GM18867 (cell line): ENCODE measurements around the gene MAP7.
"Not testable (repeated sequence)": the region's sequence is repeated elsewhere in the genome, so short reads cannot be mapped to it uniquely, and the experiment has no call there.

ENCODE experiments used
- ATAC-seq: cut with Tn5 transposase; IDR thresholded peaks from one replicate; pipeline ENCODE4 v1.9.1; 2021; ENCODE audit warnings: mild to moderate bottlenecking, moderate library complexity; ENCODE audit not compliant: unreplicated experiment

The MAP7 gene

DNA sequence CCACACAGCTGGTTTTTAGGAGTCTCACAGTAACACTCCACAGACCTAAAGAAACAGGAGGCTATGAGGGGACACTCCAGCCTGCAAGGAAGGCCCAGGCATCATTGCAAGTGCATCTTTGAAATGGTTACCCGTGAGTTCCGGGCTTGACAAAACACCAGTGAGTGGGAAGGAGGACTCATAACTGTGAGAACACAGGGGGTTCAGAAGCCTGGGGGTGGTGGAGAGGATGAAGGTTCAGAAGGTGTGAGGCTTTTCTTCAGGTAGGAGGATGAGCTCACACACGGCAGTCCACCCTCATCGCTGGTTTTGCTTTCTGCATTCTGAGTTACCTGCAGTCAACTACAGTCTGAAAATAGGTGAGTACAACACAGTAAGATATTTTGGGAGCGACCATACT is 39.9 kb downstream of the MAP7 start:
- no peak for ATAC-seq

DNA sequence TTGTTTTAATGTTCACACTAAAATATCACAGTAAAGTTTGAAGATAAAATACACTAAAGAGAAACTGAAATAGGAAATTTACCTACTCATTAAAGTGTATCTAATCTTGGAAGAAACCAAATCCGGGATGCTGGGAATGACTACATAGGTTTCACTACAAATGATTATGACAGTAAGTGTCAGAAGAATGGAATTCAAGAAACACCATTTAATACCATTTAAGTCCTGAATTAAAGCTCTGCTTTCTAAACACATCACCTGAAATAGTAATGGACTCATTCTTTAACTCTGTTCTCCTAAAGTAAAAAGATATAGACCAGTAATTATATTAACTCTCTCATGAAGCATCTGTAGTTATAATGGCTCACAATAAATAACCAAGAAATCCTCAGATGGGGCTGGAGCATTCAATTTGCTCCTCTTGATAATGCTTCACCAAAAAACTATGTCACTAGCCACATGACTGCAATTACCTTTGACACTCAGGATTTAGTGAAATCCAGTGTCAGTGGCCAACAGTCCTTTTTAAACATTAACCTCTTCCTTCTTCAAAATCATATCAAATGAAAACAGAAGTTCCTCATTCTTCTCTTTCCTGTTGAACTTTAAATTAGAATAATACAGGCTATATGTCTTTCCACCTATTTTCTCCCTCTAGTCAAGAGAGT is 41.4 kb downstream of the MAP7 start:
- ATAC-seq, result no peak

DNA sequence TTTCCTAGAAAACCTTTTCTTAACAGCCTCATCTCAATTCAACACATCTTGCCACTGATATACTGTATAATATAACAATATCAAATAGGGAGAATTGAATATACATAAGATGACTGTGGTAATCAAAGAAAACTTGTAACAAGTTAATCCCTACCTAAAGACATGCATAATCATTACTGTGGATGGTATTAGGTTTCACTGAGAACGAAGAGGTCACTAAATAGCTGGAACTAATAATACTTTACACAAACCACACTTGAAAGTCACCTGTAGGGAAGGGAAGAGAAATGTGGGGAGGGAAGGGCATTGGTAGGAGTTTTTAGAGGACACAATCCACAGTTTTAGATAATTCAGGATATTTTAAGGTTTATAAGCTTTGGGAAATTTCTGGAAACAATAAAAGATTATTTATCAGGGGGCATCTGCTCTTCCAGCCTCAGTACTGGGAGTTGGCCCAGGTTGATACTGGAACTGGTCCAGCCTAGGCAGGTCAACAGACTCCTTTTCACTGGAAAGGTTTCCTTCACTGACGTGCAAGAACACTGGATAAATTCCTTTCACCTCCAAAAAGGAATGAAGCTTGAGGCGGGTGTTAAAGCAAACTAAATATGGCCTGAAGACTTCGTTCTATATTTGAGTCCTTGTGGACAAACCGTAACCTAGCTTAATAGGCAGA is 44.0 kb downstream of the MAP7 start:
- no peak for ATAC-seq

DNA sequence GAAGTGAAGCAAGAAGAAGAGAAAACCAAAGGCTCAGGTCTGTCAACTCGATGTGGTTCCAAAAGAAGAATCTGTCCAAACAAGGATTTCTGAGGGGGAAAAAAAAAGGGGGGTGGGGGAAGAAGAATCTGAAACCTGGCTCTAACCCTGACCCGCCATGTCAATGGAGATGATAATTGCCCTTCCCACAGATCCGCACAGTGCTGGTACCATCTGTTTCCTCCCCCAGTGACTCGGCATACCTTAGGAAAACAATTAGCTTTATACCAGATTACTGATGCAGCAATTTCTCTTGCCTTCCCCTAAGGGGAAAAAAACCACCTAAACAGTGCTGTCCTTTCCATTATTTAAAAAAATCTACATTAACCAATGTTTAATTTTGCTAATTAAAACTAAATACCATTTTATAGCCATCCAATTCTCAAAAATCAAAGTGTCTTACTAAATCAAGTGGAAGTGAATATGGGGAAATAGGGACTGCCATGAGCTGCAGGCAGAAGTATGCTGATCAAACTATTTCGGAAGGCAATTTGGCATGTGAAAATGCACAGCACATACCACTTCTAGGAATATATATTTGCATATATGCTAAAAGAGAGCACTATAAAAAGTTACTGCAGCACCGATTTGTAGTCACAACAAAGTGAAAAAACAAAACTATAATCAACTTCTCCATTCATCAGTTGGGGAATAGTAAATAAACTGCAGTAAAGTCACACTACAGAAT is 46.8 kb downstream of the MAP7 start:
- ATAC-seq, result no peak

DNA sequence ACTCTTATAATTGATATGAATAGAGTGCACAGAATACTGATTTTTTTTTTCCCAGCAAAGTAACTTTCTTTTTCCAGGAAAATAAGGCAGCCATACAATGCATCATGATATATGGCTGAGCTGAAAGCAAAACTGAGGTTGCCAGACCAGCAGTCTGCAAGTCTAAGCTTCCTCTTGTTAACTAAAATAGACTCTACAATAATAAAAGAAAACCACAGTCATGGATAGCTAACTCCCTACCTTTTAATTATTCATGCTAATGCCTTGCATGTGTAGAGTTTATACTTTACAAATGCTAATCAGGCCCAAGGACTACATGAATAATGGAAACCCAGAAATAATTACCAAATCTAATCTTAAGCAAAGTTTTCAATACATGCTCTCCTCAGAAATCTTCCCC is 47.4 kb downstream of the MAP7 start:
- ATAC-seq, result no peak

DNA sequence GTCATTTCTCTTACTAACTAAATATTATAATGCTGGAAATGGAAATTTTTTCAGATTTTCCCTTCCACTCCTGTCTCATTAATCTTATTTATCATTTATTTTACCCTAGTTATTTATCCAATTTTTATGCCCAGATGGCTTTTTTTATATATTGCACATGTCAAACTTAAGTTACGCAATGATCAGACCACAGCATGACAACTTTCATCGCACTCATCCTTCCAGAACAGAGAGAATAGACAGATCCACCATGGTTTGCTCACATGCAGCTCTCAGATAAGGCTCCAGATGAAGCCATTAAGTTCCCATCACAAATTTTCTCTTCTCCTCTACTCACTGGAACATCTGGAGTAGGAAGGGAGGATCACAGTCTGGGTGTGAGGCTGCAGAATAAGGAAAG is 48.7 kb downstream of the MAP7 start:
- no peak for ATAC-seq

DNA sequence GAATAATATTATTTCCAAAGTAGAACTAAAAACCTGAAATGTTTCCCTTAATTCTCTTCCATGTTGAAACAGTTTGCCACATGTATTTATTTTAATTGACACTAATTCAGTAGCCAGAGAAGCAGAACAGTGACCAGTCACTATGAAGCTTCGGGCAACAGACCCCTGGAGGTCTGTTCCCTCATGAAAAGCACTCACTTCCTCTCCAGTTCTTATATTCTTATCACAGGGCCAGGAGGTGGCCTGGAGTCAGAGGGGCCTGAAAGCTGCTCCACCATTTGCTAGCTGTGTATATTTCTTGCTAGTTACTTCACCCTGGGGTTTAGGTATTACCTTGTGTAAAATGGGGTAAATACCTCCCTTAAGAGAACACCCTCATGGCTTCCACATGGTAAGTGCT is 49.1 kb downstream of the MAP7 start:
- no peak for ATAC-seq

DNA sequence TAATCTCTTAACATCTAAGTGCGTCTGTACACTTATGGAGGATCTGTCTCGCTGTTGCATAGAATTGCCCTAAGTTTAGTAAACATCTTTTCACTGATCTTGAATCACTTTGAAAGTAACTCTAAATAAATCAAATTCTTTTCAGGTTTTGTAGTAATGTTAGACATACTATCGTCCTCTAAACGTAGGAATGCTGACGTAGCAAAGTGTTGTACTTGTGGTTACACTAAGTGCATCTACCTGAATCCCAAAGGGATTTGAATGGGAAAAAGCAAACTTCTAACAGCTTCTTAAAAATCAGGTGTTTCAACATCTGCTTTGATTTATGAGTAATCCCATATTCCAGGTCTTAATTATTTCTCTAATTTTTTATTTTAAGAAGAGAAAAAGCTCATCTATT is 49.8 kb downstream of the MAP7 start:
- no peak for ATAC-seq

DNA sequence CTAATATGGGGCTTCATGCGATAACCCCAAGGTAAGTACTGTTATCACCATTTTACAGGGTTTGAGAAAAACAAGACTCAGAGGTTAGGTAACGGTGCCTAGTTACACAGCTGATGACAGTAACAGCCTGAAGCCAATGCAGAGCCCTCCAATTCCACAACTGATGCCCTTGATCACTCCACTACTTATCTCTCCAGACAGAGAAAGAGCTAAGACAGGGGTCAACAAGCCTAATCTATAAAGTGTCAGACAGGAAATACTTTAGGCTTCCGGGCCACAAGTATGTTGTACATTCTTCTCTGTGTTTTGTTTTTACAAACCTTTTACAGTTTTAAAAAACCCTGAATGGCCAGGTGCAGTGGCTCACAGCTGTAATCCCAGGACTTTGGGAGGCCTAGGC is 50.9 kb downstream of the MAP7 start:
- ATAC-seq, result no peak

DNA sequence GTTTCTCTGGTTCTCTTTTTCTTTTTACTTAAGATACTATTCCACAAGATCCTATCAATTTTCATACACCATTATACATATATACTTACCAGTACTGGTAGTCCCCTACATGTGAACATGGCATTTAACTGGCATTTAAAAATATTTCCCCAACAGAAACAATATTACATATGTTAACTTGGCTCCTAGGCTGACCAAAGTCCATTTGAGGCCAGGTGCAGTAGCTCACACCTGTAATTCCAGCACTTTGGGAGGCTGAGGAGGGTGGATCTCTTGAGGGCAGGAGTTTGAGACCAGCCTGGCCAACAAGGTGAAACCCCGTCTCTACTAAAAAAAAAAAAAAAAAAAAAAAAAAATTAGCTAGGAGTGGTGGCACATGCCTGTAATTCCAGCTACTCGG is 53.8 kb downstream of the MAP7 start:
- ATAC-seq, result not testable (repeated sequence)

DNA sequence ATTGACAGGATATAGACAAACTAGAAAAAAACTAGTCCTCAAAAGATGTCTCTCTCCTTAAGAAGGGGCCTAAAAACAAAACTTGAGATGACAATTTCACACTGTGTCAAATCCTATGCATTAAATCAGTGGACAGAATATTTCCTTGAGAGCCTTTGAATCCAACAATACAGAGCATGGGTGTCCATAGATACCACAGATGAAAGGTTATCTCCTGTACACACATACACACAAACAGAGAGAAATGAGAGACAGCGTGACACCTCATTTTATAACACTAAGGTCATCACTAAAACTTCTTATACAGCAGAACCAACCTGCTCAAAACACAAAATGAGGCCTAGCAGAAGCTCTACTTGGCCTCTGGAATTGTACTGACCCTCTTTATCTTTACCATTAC is 55.5 kb downstream of the MAP7 start:
- no peak for ATAC-seq

DNA sequence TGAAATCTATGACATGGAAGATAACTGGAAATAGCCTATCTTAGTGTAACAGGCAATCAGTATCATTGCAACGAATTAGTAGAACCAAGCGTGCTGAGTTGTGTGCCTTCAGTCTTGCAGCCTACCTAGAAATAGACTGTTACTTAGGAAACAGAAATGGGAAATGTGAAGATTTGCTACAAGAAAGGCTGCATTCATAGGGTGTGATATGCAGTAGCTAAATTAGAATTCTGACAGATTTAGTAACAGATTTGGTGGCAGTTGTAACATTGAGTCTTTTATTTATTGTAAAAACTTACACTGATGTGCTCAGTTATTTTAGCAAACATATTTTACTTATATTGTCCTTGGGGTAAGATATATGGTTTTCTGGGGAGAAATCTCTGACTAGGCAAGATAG is 56.2 kb downstream of the MAP7 start:
- ATAC-seq, result no peak

DNA sequence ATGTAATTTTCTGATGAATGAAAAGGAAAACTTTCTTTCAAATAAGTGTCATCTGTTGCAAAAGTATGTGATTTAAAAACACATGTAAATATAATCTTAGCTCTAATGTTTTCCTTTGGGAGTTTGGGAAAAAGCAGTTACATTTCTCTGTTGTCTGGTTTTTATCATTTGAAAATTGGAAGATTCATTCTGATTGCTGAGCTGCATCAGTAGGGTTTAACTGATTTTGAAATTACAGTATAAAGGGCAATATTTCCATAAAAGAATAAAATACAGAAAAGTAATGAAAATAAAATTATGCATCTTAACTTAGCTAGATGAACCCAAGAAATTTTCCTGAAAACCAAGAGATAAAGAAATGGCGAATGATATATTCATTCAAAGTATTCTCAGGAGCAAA is 57.8 kb downstream of the MAP7 start:
- ATAC-seq, result no peak

DNA sequence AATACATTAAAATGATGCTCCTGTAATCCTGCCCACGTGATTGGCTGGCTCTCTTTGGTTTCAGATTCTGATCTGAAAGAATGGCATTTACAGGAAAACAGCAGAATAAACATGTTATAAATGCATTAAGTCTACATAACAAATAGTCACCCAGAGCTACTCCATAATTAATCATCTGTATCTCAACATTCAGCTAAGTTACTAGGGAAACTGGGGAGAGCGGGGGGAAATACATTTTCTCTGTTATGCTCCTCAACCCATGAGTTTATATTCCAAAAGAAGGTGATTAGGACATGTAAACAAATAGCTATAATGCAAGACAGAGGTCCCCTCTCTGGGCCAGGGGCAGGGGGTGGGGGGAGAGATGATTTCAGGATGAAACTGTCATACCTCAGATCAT is 58.5 kb downstream of the MAP7 start:
- ATAC-seq, result no peak

DNA sequence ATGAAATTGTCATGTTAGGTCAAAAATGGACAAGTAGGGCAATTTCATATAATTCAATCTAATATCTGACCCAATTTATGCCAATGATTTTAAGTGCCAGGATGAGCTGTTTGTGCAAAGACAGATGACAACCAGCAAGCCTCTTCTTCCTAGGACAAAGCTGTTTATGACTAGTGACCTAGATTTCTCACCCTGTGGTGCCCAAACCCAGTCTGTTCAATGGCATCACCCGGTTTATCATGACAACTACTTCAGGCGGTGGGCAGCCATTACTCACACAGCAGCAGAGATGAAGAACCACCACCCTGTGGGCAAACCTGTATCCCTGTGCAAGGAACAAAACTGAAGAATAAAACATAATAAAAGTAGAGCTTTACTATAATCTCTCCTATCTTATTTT is 59.0 kb downstream of the MAP7 start:
- no peak for ATAC-seq

DNA sequence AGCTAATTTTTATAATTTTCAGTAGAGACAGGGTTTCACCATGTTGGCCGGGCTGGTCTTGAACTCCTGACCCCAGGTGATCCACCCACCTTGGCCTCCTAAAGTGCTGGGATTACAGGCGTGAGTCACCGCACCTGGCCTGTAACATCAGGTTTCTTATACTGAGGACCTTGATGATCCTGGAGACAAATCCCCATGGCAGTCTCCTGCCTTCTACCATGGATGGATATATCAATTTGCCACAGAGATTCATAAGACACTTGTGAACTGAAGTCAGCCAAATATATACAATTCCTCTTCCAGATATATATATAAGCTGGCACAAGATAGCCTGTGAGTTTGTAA is 60.6 kb downstream of the MAP7 start:
- not testable (repeated sequence) for ATAC-seq

DNA sequence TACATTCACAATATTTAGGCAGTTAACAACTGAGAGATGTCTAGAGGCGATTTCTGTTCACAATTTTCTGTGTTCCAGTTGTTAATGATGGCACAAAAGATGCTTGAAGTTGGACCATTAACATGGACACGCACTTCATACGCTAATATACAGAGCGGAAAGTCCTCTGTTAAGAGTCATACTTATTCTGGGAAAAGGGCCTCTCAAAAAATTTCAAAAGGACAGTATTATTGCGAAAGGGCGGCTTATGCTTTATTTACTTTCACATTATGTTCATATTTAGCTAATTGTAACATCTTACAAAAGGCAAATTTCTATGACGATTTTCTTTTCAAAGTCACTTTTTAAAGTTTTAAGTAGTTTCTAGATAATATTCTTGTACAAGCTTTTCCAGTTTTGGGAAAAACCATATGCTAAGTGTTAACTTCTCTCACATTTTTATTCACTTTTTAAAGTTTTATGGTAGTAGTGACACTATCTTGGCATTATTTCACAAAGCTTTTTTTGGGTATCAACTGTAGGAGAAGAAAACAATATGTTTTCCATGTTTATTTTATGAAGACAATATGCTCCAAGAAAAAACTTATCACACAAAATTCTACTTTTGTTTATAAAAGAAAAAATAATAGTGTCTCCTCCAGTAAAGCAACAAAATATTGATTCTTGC is 62.3 kb downstream of the MAP7 start:
- ATAC-seq, result no peak

DNA sequence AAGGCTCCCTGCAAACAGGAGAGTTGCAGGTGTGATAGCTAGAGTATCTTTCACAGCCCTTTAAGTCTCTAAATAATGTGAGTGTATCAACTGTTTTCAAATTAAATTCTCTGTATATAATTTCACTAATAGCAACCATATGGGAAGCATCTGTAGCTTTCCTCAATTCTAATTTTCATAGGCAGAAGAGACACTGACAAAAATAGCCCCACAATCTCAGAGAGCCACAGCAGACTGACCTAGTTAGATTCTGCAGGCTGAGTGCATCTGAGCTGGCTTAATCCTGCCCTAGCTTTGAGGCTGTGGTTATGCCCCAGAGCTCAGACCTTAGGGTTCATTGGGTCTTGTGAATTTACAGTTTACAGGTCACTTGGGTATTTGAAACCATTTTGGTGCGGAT is 63.9 kb downstream of the MAP7 start:
- ATAC-seq, result no peak

DNA sequence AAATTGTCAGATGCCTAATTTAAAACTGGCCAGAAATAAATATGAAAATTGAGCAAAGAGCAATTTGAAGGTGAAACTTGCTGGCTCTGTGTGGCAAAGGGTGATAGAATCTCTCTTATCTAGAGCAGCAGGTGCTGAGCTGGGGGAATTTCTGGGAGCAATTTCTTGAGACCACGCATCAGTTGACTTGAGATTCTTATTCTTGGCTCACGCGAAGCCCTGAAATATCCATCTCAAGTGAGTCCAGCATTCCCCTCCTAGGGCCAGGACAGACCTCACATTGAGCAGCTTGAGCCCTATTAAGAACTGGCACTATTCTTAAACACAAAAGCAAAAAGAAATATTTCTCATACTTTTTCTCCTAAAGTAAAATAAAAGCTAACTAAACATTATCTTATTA is 66.3 kb downstream of the MAP7 start:
- ATAC-seq, result no peak

DNA sequence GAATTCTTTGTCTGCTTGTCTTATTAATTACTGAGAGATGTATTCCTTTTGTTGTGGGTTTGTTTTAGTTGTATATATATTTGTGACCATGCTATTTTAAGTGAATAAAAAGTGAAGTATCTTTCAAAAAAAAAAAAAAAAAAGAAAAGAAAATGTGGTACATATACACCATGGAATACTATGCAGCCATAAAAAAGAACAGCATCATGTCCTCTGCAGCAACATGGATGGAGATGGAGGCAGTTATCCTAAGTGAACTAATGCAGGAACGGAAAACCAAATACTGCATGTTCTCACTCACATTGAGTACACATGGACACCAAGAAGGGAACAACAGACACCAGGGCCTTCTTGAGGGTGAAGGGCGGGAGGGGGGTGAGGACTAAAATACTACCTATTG is 67.2 kb downstream of the MAP7 start:
- not testable (repeated sequence) for ATAC-seq

DNA sequence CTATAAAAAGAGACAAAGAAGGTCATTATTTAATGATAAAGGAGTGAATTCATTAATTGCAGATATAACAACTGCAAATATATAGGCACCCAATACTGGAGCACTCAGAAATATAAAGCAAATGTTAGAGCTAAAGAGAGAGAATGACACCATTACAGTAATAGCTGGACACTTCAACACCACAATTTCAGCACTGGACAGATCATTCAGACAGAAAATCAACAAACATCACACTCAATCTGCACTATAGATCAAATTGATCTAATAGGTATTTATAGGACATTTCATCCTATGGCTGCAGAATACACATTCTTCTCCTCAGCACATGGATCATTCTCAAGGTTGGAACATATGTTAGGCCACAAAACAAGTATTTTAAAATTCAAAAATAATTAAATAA is 72.7 kb downstream of the MAP7 start:
- no peak for ATAC-seq

DNA sequence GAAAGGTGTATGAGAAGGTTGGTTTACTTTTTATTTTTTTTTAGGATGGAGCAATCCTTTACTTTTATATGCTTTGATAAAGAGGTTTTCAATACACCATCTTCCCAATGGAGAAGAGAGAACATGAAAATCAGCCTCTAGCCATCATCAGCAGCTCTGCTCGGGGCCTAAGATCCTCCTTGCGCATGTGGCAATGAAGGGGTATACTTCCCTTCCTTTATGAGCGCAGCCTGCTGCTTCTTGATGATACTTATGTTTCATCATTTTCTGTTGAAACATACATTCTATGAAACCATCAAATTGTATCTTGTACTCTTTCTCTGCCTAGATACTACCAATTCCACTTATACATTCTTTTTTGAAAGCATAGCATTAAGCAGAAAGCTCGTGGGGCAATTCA is 74.5 kb downstream of the MAP7 start:
- no peak for ATAC-seq
